H1 (cell line): ENCODE measurements around the gene DGKD. TPM values are rescaled to one million over a fixed set of nuclear protein-coding genes. Genes with fewer than 3 reads are reported as not detected.

Experiments used
- CTCF ChIA-PET: fragments of 300-600 bp; sonication (Branson Sonifier 250); formaldehyde crosslinking; loops from one replicate; lab custom pipeline; 2021; ENCODE audit not compliant: partially characterized antibody; lab: Charles Lee
- POLR2A ChIA-PET: fragments of 300-600 bp; sonication (Branson Sonifier 250); formaldehyde crosslinking; loops from one replicate; lab custom pipeline; 2021; ENCODE audit warnings: inconsistent platforms; ENCODE audit not compliant: partially characterized antibody; lab: Charles Lee
- DNase-seq, 2 experiments: peaks; one replicate each; pipeline versions ENCODE4 v3.0.0 to v3.0.0-alpha.2; 2010 to 2022; ENCODE audit warnings: low spot score in 2 of 2, low read depth in 1 of 2, mixed read lengths in 1 of 2
- FAIRE-seq: peaks from 2 replicates; lab custom pipeline; 2011; peaks lifted over from hg19 to GRCh38; lab: Jason Lieb, UNC
- H2AFZ ChIP-seq: 2 replicates; pipeline ENCODE4 v1.8.1; 2012; ENCODE audit warnings: low read length, inconsistent platforms
- H2AK5ac ChIP-seq: 2 replicates; pipeline ENCODE4 v1.6.1; 2013; ENCODE audit warnings: low read depth, low read length
- H2BK120ac ChIP-seq: replicated peaks from 2 replicates; pipeline ENCODE3; 2013; ENCODE audit warnings: low read depth, low read length, inconsistent platforms
- H2BK12ac ChIP-seq: 2 replicates; pipeline ENCODE4 v1.6.1; 2013; ENCODE audit warnings: low read depth, low read length
- H2BK15ac ChIP-seq: 2 replicates; pipeline ENCODE4 v1.6.1; 2013; ENCODE audit warnings: low read length
- H2BK20ac ChIP-seq: 2 replicates; pipeline ENCODE4 v1.6.1; 2013; ENCODE audit warnings: low read length
- H2BK5ac ChIP-seq: 2 replicates; pipeline ENCODE4 v1.6.1; 2013; ENCODE audit warnings: low read depth, low read length
- H3K14ac ChIP-seq: 2 replicates; pipeline ENCODE4 v1.6.1; 2013; ENCODE audit warnings: inconsistent platforms; ENCODE audit not compliant: insufficient read length
- H3K18ac ChIP-seq: 2 replicates; pipeline ENCODE4 v1.6.1; 2013; ENCODE audit warnings: low read length; ENCODE audit errors: extremely low read depth
- H3K23ac ChIP-seq: 2 replicates; pipeline ENCODE4 v1.6.1; 2013; ENCODE audit warnings: inconsistent platforms; ENCODE audit not compliant: insufficient read length
- H3K23me2 ChIP-seq: 2 replicates; pipeline ENCODE4 v1.6.1; 2013; ENCODE audit warnings: low read depth, low read length
- H3K27ac ChIP-seq: 2 replicates; pipeline ENCODE4 v1.6.1; 2011; ENCODE audit warnings: low read depth, low read length, inconsistent platforms
- H3K27me3 ChIP-seq, 4 experiments: replicated peaks in 1 of 4; 1 replicate in 1 of 4; 2 replicates in 3 of 4; pipeline versions ENCODE4 v1.6.1 to v1.8.1; 2011 to 2013; ENCODE audit warnings: low read length in 3 of 4, mild to moderate bottlenecking in 3 of 4, inconsistent platforms in 2 of 4, mixed read lengths in 2 of 4, moderate library complexity in 1 of 4; ENCODE audit not compliant: control insufficient read depth in 3 of 4, insufficient read depth in 3 of 4; ENCODE audit errors: extremely low read depth in 1 of 4
- H3K36me3 ChIP-seq, 4 experiments: 2 replicates each; pipeline versions ENCODE4 v1.6.1 to v1.8.1; 2011 to 2013; ENCODE audit warnings: mild to moderate bottlenecking in 4 of 4, low read length in 3 of 4, moderate library complexity in 2 of 4, control low read depth in 1 of 4, inconsistent platforms in 1 of 4; ENCODE audit not compliant: insufficient read depth in 4 of 4, control insufficient read depth in 2 of 4
- H3K4ac ChIP-seq: replicated peaks from 2 replicates; pipeline ENCODE3; 2013; ENCODE audit warnings: low read length, low read depth, mixed read lengths, inconsistent platforms; ENCODE audit not compliant: insufficient read length
- H3K4me1 ChIP-seq, 4 experiments: replicated peaks in 1 of 4; 1 replicate in 1 of 4; 2 replicates in 3 of 4; pipeline versions ENCODE4 v1.6.1 to v1.8.1; 2011 to 2013; ENCODE audit warnings: low read length in 3 of 4, inconsistent platforms in 2 of 4, mixed read lengths in 1 of 4; ENCODE audit not compliant: insufficient read depth in 4 of 4, control insufficient read depth in 3 of 4
- H3K4me2 ChIP-seq, 2 experiments: 2 replicates each; pipeline versions ENCODE4 v1.6.1 to v1.8.1; 2011 to 2013; ENCODE audit warnings: low read depth in 2 of 2, low read length in 2 of 2, control low read depth in 1 of 2, inconsistent platforms in 1 of 2, mild to moderate bottlenecking in 1 of 2; ENCODE audit not compliant: insufficient read depth in 1 of 2
- H3K4me3 ChIP-seq, 4 experiments: fragments of 200-600, 300-600 bp in 1 of 4; sonication (generic), shearing (Covaris generic), sonication (Bioruptor Twin) in 1 of 4; 2 replicates each; pipeline versions ENCODE4 v1.5.1 to v1.8.1; 2011 to 2016; ENCODE audit warnings: low read length in 4 of 4, low read depth in 3 of 4, control low read depth in 2 of 4, inconsistent platforms in 2 of 4, mild to moderate bottlenecking in 2 of 4, mixed read lengths in 1 of 4, moderate library complexity in 1 of 4; ENCODE audit not compliant: insufficient read depth in 2 of 4; ENCODE audit errors: extremely low read depth in 1 of 4
- H3K56ac ChIP-seq: replicated peaks from 2 replicates; pipeline ENCODE3; 2013; ENCODE audit warnings: low read depth, mild to moderate bottlenecking, mixed read lengths, low read length, inconsistent platforms; ENCODE audit not compliant: insufficient read length
- H3K79me1 ChIP-seq: 2 replicates; pipeline ENCODE4 v1.6.1; 2013; ENCODE audit warnings: low read depth, low read length, control low read depth
- H3K79me2 ChIP-seq, 2 experiments: 2 replicates each; pipeline versions ENCODE4 v1.6.1 to v1.8.1; 2012 to 2013; ENCODE audit warnings: low read length in 2 of 2, mild to moderate bottlenecking in 2 of 2, inconsistent platforms in 1 of 2; ENCODE audit not compliant: insufficient read depth in 2 of 2, control insufficient read depth in 1 of 2
- H3K9ac ChIP-seq, 4 experiments: replicated peaks in 1 of 4; 1 replicate in 1 of 4; 2 replicates in 3 of 4; pipeline versions ENCODE4 v1.6.1 to v1.8.1; 2011 to 2013; ENCODE audit warnings: low read depth in 3 of 4, low read length in 3 of 4, control low read depth in 2 of 4, mild to moderate bottlenecking in 2 of 4, moderate library complexity in 2 of 4, inconsistent platforms in 1 of 4; ENCODE audit errors: extremely low read depth in 1 of 4
- H3K9me3 ChIP-seq, 2 experiments: 2 replicates each; pipeline versions ENCODE4 v1.6.1 to v1.8.1; 2012 to 2013; ENCODE audit warnings: mild to moderate bottlenecking in 2 of 2, moderate library complexity in 2 of 2, control low read depth in 1 of 2, inconsistent platforms in 1 of 2, low read depth in 1 of 2, low read length in 1 of 2, mixed read lengths in 1 of 2; ENCODE audit not compliant: insufficient read depth in 2 of 2
- H4K20me1 ChIP-seq, 2 experiments: replicated peaks in 1 of 2; 2 replicates each; pipeline versions ENCODE3 to v1.8.1; 2011 to 2013; ENCODE audit warnings: inconsistent platforms in 2 of 2, low read length in 2 of 2, mild to moderate bottlenecking in 1 of 2; ENCODE audit not compliant: insufficient read depth in 2 of 2, control insufficient read depth in 1 of 2
- H4K5ac ChIP-seq: 2 replicates; pipeline ENCODE4 v1.6.1; 2013; ENCODE audit warnings: low read length, low read depth, mixed read lengths, inconsistent platforms; ENCODE audit not compliant: insufficient read length
- H4K8ac ChIP-seq: 2 replicates; pipeline ENCODE4 v1.8.0; 2013; ENCODE audit warnings: mild to moderate bottlenecking, moderate library complexity, low read length, inconsistent platforms; ENCODE audit not compliant: insufficient read depth; ENCODE audit errors: extremely low read depth
- H4K91ac ChIP-seq: replicated peaks from 2 replicates; pipeline ENCODE3; 2013; ENCODE audit warnings: low read length, mixed read lengths, inconsistent platforms; ENCODE audit not compliant: insufficient read length
- HDAC2 ChIP-seq, 2 experiments: fragments of 300-600 bp in 1 of 2; sonication (generic) in 1 of 2; IDR thresholded peaks; 2 replicates each; pipeline ENCODE4 v1.6.1; 2011 to 2012; ENCODE audit warnings: low read depth in 2 of 2, low read length in 2 of 2, mild to moderate bottlenecking in 2 of 2, moderate library complexity in 2 of 2, borderline replicate concordance in 1 of 2, inconsistent platforms in 1 of 2
- WGBS, 2 experiments: shearing (Covaris generic) in 1 of 2; methylation state at CpG; one replicate each; pipeline versions ENCODE4 v1.1.6 to v1.1.7; 2013 to 2015; ENCODE audit warnings: low lambda C conversion rate in 2 of 2, mixed read lengths in 2 of 2, inconsistent platforms in 1 of 2, low coverage in 1 of 2, missing lambda C conversion rate in 1 of 2; ENCODE audit not compliant: insufficient replicate concordance in 2 of 2, insufficient coverage in 1 of 2, insufficient read length in 1 of 2; ENCODE audit errors: extremely low coverage in 1 of 2, missing lambda C conversion rate in 1 of 2; 5-methylcytosine and 5-hydroxymethylcytosine counted together
- polyA plus RNA-seq, 7 experiments: library from polyadenylated mRNA; depleted of rRNA in 3 of 7; stranded (reverse) in 5 of 7; unstranded in 2 of 7; fragments of >200 nt in 5 of 7; fragments of 200-250 nt in 2 of 7; gene quantifications; 1 replicate in 5 of 7; 2 replicates in 1 of 7; 4 replicates in 1 of 7; pipeline versions ENCODE4 v1.2.1 to v1.2.3, GENCODE V29; 2011 to 2013; ENCODE audit warnings: missing spikeins in 2 of 7, mixed read lengths in 2 of 7
- total RNA-seq: library from RNA; stranded (reverse); fragmentation: NEBNext Ultra II Directional; extraction: Animal tissue kit (Norgen Biotek cat#: 25700); gene quantifications from 2 replicates; pipeline ENCODE4 v1.2.1, GENCODE V29; 2021
- TF ChIP-seq, protein P1 (sequence below), 3 experiments: IDR thresholded peaks; 1 replicate in 2 of 3; 2 replicates in 1 of 3; pipeline versions ENCODE4 v1.5.1 to v1.6.1; 2011; ENCODE audit warnings: low read length in 3 of 3, mild to moderate bottlenecking in 3 of 3, inconsistent platforms in 2 of 3, low read depth in 1 of 3, moderate library complexity in 1 of 3; ENCODE audit not compliant: insufficient read depth in 1 of 3; ENCODE audit errors: control extremely low read depth in 1 of 3

Gene DGKD
- total and polyA plus RNA-seq, 2 of the 8 experiments (the other 6 are each of a cell fraction or from before 2014, with no cell fraction given) = 7.7 to 30.9 TPM

DNA sequence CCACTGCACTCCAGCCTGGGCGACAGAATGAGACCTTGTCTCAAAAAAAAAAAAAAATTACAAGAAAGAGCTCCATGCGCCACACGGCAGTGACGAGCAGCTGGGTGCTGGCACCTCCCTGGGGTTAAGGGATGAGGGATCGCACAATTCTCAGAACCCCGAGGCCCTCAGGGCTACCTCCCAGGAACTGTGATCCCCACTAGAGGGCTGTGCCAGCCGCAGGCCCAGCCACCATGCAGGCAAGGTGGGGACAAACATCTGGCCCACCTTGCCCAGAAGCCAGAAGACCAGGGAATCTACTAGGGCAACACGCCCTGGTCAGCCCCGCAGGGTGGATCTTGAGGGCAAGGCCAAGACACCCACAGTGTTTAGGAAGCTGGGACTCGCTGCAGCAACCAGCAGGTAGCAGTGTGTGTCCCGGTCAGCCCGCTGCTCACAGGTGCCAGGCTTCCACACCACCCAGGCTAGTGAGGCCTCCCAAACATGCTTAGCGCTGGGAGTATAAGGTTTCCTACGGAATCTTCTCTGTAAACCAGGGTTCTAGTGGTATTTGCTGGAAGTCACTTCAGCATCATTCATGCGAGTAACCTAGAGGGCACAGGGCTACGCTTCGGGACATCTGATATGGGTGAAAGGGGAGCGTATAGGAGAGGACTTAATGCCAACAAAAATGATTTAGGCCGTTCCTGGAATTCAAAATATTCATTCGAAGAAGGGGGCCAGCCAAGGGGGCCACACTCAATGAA lies 39.9 kb upstream of the DGKD start:
- 97% methylated on average over 19 of the region's 20 CpGs; no CpG with 5 or more reads in 1 of the 2 experiments for WGBS, 2 experiments
- no peak overlapping the region for H3K4ac ChIP-seq
- no peaks in the 10 kb centered on the region for H3K79me1 ChIP-seq
- no peak for FAIRE-seq
- ChIA-PET POLR2A (no interaction called here), CTCF (interaction anchor here (0.6 to 1.1 kb wide), 4 partner anchors 31 to 458 kb away, joined by 3 to 4 read pairs (median 3); no protein-coding TSS in a partner anchor)
- H2BK5ac ChIP-seq = no peak overlapping the region
- no peak overlapping the region for H3K56ac ChIP-seq
- H3K18ac ChIP-seq = no peak overlapping the region
- peak overlapping the region; percentile 28; the same call in 1 of the 2 replicates for H4K8ac ChIP-seq
- H3K4me3 ChIP-seq = no peak overlapping the region
- no peaks in the 10 kb centered on the region for H4K20me1 ChIP-seq
- H2BK20ac ChIP-seq = no peak overlapping the region
- no peak for TF ChIP-seq HDAC2 (IDR thresholded peaks at IDR 0.05; ENCODE audit: borderline replicate concordance in 1 of 2, low read depth in 2 of 2, low read length in 2 of 2)
- TF ChIP-seq, protein P1, sequence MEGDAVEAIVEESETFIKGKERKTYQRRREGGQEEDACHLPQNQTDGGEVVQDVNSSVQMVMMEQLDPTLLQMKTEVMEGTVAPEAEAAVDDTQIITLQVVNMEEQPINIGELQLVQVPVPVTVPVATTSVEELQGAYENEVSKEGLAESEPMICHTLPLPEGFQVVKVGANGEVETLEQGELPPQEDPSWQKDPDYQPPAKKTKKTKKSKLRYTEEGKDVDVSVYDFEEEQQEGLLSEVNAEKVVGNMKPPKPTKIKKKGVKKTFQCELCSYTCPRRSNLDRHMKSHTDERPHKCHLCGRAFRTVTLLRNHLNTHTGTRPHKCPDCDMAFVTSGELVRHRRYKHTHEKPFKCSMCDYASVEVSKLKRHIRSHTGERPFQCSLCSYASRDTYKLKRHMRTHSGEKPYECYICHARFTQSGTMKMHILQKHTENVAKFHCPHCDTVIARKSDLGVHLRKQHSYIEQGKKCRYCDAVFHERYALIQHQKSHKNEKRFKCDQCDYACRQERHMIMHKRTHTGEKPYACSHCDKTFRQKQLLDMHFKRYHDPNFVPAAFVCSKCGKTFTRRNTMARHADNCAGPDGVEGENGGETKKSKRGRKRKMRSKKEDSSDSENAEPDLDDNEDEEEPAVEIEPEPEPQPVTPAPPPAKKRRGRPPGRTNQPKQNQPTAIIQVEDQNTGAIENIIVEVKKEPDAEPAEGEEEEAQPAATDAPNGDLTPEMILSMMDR (IDR thresholded peaks at IDR 0.05; ENCODE audit: control extremely low read depth in 1 of 3, insufficient read depth in 1 of 3, low read depth in 1 of 3, low read length in 3 of 3) = peak in 1 of 3 experiments; percentile 1; a peak in 1 of 4 replicates
- H3K23ac ChIP-seq = no peak overlapping the region
- H4K5ac ChIP-seq = no peak overlapping the region
- no peak overlapping the region for H3K14ac ChIP-seq
- H3K4me2 ChIP-seq = no peak overlapping the region
- no peaks in the 10 kb centered on the region for H3K4me1 ChIP-seq
- no peaks in the 10 kb centered on the region for H3K23me2 ChIP-seq
- no peak for DNase-seq
- no peak overlapping the region for H3K9ac ChIP-seq
- H3K9me3 ChIP-seq = no peaks in the 10 kb centered on the region
- H2AFZ ChIP-seq = no peak overlapping the region
- H4K91ac ChIP-seq = no peak overlapping the region
- no peak overlapping the region for H2BK12ac ChIP-seq
- no peak overlapping the region for H2AK5ac ChIP-seq
- no peaks in the 10 kb centered on the region for H3K27me3 ChIP-seq
- H3K36me3 ChIP-seq = no peaks in the 10 kb centered on the region
- H3K79me2 ChIP-seq = no peaks in the 10 kb centered on the region
- no peak overlapping the region for H2BK15ac ChIP-seq
- no peak overlapping the region for H3K27ac ChIP-seq
- no peak overlapping the region for H2BK120ac ChIP-seq
